Gastroesophageal sphincter (tissue), 3 donors: ENCODE data around the gene SYNDIG1L.

ENCODE experiments used
- CTCF ChIP-seq, 4 experiments: fragments of 200-600 bp in 2 of 4; fragments of 450-650 bp in 2 of 4; sonication (generic) in 1 of 4; IDR thresholded peaks; one replicate each; pipeline ENCODE4 v1.5.1; 2017 to 2019; ENCODE audit warnings: antibody characterized with exemption in 4 of 4, mild to moderate bottlenecking in 2 of 4, moderate library complexity in 2 of 4
- POLR2A ChIP-seq, 2 donors: fragments of 450-650 bp; IDR thresholded peaks; one replicate each; pipeline ENCODE4 v1.6.1; 2017; ENCODE audit warnings: antibody characterized with exemption in 2 of 2, mild to moderate bottlenecking in 2 of 2, moderate library complexity in 1 of 2

GRCh38 chr14:74472601-74473000, 46.6 kb upstream of the SYNDIG1L start:
- TF ChIP-seq CTCF (IDR thresholded peaks at IDR 0.05) (no peak), POLR2A (IDR thresholded peaks at IDR 0.05) (no peak)
